Smooth muscle cell (in vitro differentiated cells): ENCODE results near the gene RPS15A. TPM values are rescaled to one million over a fixed set of nuclear protein-coding genes. Genes with fewer than 3 reads are reported as not detected.
"Not testable (repeated sequence)": the region's sequence is repeated elsewhere in the genome, so short reads cannot be mapped to it uniquely, and the experiment has no call there.

ENCODE experiments used
- DNase-seq: peaks from one replicate; lab custom pipeline; 2025; ENCODE audit not compliant: unreplicated experiment; lab: John Stamatoyannopoulos, UW
- H2AFZ ChIP-seq: fragments of 200-600 bp; sonication (generic); 2 replicates; pipeline ENCODE4 v1.6.0; 2016; ENCODE audit warnings: antibody characterized with exemption, low read depth, mild to moderate bottlenecking
- H3F3A ChIP-seq: fragments of 200-600 bp; sonication (generic); 2 replicates; pipeline ENCODE4 v1.6.0; 2017; ENCODE audit warnings: antibody characterized with exemption, low read depth
- H3K27ac ChIP-seq: fragments of 200-600 bp; sonication (generic); 2 replicates; pipeline ENCODE4 v1.5.1; 2016; ENCODE audit warnings: low read depth, mild to moderate bottlenecking
- H3K27me3 ChIP-seq: fragments of 200-600 bp; sonication (generic); 2 replicates; pipeline ENCODE4 v1.6.1; 2016; ENCODE audit warnings: low read depth, mild to moderate bottlenecking
- H3K36me3 ChIP-seq: fragments of 200-600 bp; sonication (generic); 2 replicates; pipeline ENCODE4 v1.5.1; 2016; ENCODE audit warnings: low read depth
- H3K4me1 ChIP-seq: fragments of 200-600 bp; sonication (generic); 2 replicates; pipeline ENCODE4 v1.5.1; 2016; ENCODE audit warnings: low read depth
- H3K4me2 ChIP-seq: fragments of 200-600 bp; sonication (generic); 2 replicates; pipeline ENCODE4 v1.6.0; 2016; ENCODE audit warnings: mild to moderate bottlenecking
- H3K4me3 ChIP-seq: fragments of 200-600 bp; sonication (generic); 2 replicates; pipeline ENCODE4 v1.5.1; 2016; ENCODE audit warnings: mild to moderate bottlenecking
- H3K79me2 ChIP-seq: fragments of 200-600 bp; sonication (generic); 2 replicates; pipeline ENCODE4 v1.6.0; 2016; ENCODE audit warnings: low read depth, mild to moderate bottlenecking
- H3K9ac ChIP-seq: fragments of 200-600 bp; sonication (generic); 2 replicates; pipeline ENCODE4 v1.6.0; 2016; ENCODE audit warnings: low read depth
- H3K9me3 ChIP-seq: fragments of 200-600 bp; sonication (generic); replicated peaks from 2 replicates; pipeline ENCODE4 v1.5.1; 2016; ENCODE audit warnings: low read depth
- H4K20me1 ChIP-seq: fragments of 200-600 bp; sonication (generic); 2 replicates; pipeline ENCODE4 v1.6.0; 2016; ENCODE audit warnings: low read depth
- WGBS: methylation state at CpG from one replicate; pipeline ENCODE4 v1.1.7; 2016; ENCODE audit warnings: low lambda C conversion rate; 5-methylcytosine and 5-hydroxymethylcytosine counted together
- polyA plus RNA-seq: library from polyadenylated mRNA; unstranded; fragments of >200 nt; fragmentation: Nextera tagmentation; extraction: Ambion mirVana; gene quantifications from 2 replicates; pipeline ENCODE4 v1.2.1, GENCODE V29; 2016
- total RNA-seq: library from RNA; depleted of rRNA; stranded (reverse); fragments of >200 nt; gene quantifications from 2 replicates; pipeline ENCODE4 v1.2.3, GENCODE V29; 2014
- TF ChIP-seq, protein P1 (sequence below): fragments of 200-600 bp; sonication (generic); IDR thresholded peaks from 2 replicates; pipeline ENCODE4 v1.5.1; 2017; ENCODE audit warnings: borderline replicate concordance, mild to moderate bottlenecking, antibody characterized with exemption; ENCODE audit not compliant: insufficient read depth, poor library complexity, severe bottlenecking

RPS15A gene
- total and polyA plus RNA-seq, 2 experiments from 2014 or later, result 589 to 3,271 TPM

DNA sequence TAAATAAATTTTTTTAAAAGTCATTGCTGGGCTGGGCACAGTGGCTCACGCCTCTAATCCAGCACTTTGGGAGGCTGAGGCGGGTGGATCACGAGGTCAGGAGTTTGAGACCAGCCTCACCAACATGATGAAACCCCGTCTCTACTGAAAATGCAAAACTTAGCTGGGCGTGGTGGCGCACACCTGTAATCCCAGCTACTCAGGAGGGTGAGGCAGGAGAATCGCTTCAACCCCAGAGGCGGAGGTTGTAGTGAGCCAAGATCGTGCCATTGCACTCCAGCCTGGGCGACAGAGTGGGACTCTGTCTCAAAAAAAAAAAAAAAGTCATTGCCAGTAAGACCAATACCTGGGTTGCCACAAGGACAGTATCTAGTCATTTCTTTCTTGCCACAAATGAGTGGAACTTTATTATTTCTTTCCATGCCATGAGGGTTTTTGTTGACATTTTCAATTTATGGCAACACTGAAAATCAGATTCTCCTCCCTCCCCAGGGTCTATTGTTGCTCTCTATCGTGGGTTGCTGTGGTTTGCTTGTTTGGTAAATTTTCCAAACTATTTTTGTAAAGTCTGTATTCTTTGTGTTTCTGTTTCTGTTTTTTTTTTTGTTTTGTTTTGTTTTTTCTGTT, 19.7 kb downstream of the RPS15A start:
- not testable (repeated sequence) for H3K79me2 ChIP-seq, H2AFZ ChIP-seq, H3K27me3 ChIP-seq, H3K27ac ChIP-seq, H3K36me3 ChIP-seq, H3K9ac ChIP-seq, H4K20me1 ChIP-seq, DNase-seq, H3K9me3 ChIP-seq, H3K4me2 ChIP-seq, H3K4me1 ChIP-seq, H3K4me3 ChIP-seq, H3F3A ChIP-seq
- 93% methylated on average over 11 of the region's 11 CpGs for WGBS

DNA sequence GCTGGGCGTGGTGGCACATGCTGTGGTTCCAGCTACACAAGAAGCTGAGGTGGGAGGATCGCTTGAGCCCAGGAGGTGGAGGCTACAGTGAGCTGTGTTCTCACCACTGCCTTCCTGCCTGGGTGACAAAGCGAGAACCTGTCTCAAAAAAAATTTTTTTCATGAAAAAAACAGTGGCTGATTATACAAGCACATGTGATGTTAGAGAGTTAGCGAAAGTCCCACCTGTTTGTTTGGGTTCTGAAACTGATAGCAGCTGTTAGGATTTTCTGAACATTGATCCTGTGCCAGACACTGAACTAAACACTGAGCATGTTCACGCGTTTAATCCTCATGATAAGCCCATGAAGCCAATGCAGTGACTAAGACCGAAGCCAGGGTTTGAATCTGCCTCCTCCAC, 22.9 kb downstream of the RPS15A start:
- H3K4me3 ChIP-seq, H3K27ac ChIP-seq, H3K9ac ChIP-seq, H3F3A ChIP-seq, H3K4me1 ChIP-seq, H3K4me2 ChIP-seq, DNase-seq, H3K36me3 ChIP-seq, H3K79me2 ChIP-seq, H3K27me3 ChIP-seq, H3K9me3 ChIP-seq, H2AFZ ChIP-seq, H4K20me1 ChIP-seq: not testable (repeated sequence)
- 91% methylated on average over 6 of the region's 7 CpGs for WGBS

DNA sequence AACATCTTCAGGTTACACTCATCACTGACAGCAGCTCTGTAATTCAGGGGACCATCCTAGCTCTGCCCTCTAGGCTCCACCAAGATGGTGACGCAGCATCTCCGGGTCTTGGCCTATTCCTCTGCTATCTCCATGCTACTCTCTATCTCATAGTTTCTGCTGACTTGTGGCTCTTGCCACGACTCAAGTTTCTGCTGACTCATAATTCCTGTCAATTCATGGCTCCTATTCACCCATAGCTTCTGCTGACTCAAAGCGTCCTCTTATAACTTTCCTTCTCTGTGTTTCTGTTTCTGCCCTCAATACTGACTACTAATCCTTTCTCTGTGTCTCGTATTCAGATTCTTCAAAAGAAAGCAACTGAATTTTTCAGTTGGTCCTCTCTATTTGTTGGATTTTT, 27.4 kb downstream of the RPS15A start:
- H3K79me2 ChIP-seq, H3K9me3 ChIP-seq, H3K4me2 ChIP-seq, H3K27me3 ChIP-seq, H3K36me3 ChIP-seq, H3K27ac ChIP-seq, H4K20me1 ChIP-seq, H3K4me1 ChIP-seq, H3F3A ChIP-seq, DNase-seq, H2AFZ ChIP-seq, H3K4me3 ChIP-seq, H3K9ac ChIP-seq: not testable (repeated sequence)
- WGBS, result 30% methylated on average over 3 of the region's 5 CpGs

DNA sequence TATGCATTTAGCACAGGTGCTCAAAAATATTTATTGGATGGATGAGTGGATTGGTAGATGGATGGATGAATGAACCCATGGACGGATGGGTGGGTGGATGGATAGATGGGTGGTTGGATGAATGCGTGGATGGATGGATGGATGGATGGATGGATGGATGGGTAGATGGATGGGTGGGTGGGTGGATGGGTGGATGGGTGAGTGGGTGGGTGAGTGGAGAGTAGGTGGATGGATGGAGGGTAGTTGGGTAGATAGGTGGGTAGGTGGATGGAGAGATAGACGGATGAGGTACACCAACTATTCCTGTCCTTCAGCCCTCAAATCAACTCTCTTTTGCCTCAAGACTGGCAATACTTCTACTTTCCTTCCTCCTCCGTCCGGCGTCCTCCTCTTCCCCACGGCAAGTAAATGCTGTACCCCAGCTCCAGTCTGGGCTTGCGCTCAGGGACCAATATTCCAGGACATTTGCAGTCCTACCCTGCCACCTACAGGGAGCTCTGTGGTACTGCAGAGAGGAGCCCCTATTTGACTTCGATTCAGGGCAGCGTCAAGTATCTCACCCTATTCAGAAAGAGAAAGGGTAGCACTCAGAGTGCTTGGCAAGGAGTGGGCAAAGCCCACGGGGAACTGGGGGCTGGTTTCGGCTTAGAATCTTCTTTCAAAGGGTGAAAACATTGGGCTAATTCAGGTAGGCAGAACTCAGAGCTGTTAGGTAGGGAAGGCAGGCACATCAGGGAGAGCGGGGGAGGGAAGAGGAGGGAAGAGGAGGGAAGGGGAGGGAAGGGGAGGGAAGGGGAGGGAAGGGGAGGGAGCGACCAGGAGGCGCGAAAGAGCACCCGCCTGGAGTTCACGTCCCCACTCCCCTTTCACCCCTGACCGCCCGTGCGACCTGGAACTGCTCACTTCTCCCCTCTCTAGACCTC, 30.3 kb downstream of the RPS15A start:
- H3K27me3 ChIP-seq, H4K20me1 ChIP-seq, H3K4me2 ChIP-seq, H2AFZ ChIP-seq, H3K4me1 ChIP-seq, H3K9me3 ChIP-seq, H3K9ac ChIP-seq, H3K4me3 ChIP-seq, H3F3A ChIP-seq, H3K36me3 ChIP-seq, H3K27ac ChIP-seq, H3K79me2 ChIP-seq: not testable (repeated sequence)
- peak; percentile 3 for DNase-seq
- 20% methylated on average over 14 of the region's 21 CpGs for WGBS
- TF ChIP-seq, protein P1, sequence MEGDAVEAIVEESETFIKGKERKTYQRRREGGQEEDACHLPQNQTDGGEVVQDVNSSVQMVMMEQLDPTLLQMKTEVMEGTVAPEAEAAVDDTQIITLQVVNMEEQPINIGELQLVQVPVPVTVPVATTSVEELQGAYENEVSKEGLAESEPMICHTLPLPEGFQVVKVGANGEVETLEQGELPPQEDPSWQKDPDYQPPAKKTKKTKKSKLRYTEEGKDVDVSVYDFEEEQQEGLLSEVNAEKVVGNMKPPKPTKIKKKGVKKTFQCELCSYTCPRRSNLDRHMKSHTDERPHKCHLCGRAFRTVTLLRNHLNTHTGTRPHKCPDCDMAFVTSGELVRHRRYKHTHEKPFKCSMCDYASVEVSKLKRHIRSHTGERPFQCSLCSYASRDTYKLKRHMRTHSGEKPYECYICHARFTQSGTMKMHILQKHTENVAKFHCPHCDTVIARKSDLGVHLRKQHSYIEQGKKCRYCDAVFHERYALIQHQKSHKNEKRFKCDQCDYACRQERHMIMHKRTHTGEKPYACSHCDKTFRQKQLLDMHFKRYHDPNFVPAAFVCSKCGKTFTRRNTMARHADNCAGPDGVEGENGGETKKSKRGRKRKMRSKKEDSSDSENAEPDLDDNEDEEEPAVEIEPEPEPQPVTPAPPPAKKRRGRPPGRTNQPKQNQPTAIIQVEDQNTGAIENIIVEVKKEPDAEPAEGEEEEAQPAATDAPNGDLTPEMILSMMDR, result peak; percentile 64

DNA sequence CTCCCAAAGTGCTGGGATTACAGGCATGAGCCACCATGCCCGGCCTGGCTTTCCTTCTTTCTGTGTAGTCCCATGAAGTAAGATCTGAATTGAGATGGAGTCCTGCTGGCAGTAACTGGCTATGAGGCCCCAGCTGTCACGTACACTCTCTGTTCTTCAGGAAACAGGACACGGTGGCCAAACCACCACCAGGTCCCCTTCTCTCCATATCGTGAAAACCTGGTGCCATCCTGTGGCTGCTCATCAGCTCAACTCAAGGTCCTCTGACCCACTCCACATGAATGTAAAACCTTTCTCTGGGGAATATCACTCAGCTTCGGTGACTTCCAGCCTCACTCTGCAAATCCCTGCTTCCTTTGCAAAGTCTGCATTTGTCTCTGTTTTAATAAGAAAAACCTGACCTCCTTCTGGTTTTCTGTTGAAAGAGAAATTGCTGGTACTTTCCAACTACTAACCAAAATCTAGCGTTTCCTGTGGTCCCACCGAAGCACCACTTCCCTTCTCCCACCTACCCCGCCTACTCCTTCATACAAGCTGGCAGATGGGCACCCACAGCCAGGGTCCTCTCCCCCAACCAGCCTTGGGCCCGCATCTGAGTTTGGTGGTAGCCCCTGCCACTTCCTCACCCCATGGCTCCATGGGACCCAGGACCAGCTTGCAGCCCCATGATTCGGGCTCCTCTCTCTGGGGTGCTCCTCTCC, 32.0 kb downstream of the RPS15A start:
- not testable (repeated sequence) for DNase-seq, H3K27ac ChIP-seq, H3K4me2 ChIP-seq, H3K27me3 ChIP-seq, H2AFZ ChIP-seq, H3F3A ChIP-seq, H3K79me2 ChIP-seq, H3K4me1 ChIP-seq, H3K9ac ChIP-seq, H3K36me3 ChIP-seq, H4K20me1 ChIP-seq, H3K9me3 ChIP-seq, H3K4me3 ChIP-seq
- WGBS, result 62% methylated on average over 5 of the region's 10 CpGs

DNA sequence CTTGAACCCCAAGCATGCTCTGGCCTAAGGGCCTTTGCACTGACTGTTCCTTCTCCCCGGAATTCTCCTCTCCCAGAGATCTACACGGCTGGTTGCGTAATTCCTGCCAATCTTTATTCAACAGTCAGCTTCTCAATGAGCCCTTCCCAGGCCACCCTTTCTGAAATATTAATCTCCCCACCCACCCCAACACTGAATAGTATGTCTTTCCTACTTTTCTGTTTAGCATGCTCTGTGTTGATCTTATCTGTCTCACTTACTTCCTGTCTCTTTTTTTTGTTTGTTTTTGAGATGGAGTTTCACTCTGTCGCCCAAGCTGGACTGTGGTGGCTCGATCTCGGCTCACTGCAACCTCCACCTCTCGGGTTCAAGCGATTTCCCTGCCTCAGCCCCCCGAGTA, 33.5 kb downstream of the RPS15A start:
- H2AFZ ChIP-seq, H3K27me3 ChIP-seq, H3K9me3 ChIP-seq, H3K4me3 ChIP-seq, H3K79me2 ChIP-seq, H3F3A ChIP-seq, H3K4me1 ChIP-seq, H3K36me3 ChIP-seq, H3K4me2 ChIP-seq, H4K20me1 ChIP-seq, H3K9ac ChIP-seq, H3K27ac ChIP-seq, DNase-seq: not testable (repeated sequence)
- 79% methylated on average over 9 of the region's 9 CpGs for WGBS

DNA sequence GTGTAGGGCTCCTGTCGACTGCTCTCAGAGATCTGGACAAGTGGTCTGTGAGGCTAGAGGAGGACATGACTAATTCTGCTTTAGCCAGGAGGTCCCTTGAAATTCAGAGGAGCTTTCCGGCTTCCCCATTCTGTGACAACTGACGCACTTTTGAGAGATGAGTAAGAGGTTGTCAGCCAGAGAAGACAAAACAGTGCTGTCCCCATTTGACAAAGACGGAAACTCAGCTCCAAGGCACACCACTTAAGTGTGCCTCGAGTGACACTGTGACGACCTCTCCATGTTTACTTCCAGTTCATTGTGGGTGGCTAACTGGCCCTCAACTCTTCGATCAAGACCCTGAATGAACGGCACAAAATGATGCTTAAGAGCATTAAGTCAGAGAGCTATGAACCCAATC, 47.3 kb downstream of the RPS15A start:
- not testable (repeated sequence) for DNase-seq, H3K4me2 ChIP-seq
- 83% methylated on average over 5 of the region's 8 CpGs for WGBS

More for the DNA sequence above, 47.3 kb downstream of the RPS15A start:
- H3K36me3 ChIP-seq, H3K27me3 ChIP-seq, H4K20me1 ChIP-seq, H3K9me3 ChIP-seq, H3K4me3 ChIP-seq, H3K27ac ChIP-seq, H3K9ac ChIP-seq, H3K79me2 ChIP-seq, H3K4me1 ChIP-seq, H3F3A ChIP-seq, H2AFZ ChIP-seq: not testable (repeated sequence)
